IMR-90 (cell line): ENCODE measurements around the gene PRPS2. TPM values are rescaled to one million over a fixed set of nuclear protein-coding genes. Genes with fewer than 3 reads are reported as not detected.

Source experiments
- ATAC-seq: fragments of 200-7000 bp; cut with Tn5 transposase; 2 replicates; pipeline ENCODE4 v1.9.1; 2020; ENCODE audit warnings: low read depth, mild to moderate bottlenecking, moderate library complexity
- BruUV-seq: library from RNA; stranded (reverse); fragments of 400-500 nt; replicated peaks from 2 replicates; lab custom pipeline; 2021; lab: Mats Ljungman, UMichigan
- CTCF ChIA-PET: fragments of 300-600 bp; formaldehyde crosslinking; extraction: SDS; loops from one replicate; lab custom pipeline; 2021; ENCODE audit warnings: antibody characterized with exemption; lab: Yijun Ruan, JAX
- POLR2A ChIA-PET: fragments of 300-600 bp; sonication (Branson Sonifier 250); formaldehyde crosslinking; loops from one replicate; lab custom pipeline; 2022; ENCODE audit warnings: antibody characterized with exemption; ENCODE audit not compliant: unreplicated experiment; lab: Charles Lee
- DNase-seq: peaks from one replicate; pipeline ENCODE4 v3.0.0; 2013
- H2AFZ ChIP-seq: replicated peaks from 2 replicates; pipeline ENCODE3; 2013; ENCODE audit warnings: low read length, mild to moderate bottlenecking; ENCODE audit not compliant: poor library complexity
- H2AK5ac ChIP-seq: 2 replicates; pipeline ENCODE4 v1.6.1; 2013; ENCODE audit warnings: low read depth, low read length, inconsistent platforms
- H2AK9ac ChIP-seq: replicated peaks from 2 replicates; pipeline ENCODE3; 2013; ENCODE audit warnings: mild to moderate bottlenecking, low read depth, low read length, moderate library complexity; ENCODE audit not compliant: poor library complexity
- H2BK120ac ChIP-seq: 2 replicates; pipeline ENCODE4 v1.6.1; 2013; ENCODE audit warnings: low read depth, low read length, inconsistent platforms
- H2BK15ac ChIP-seq: 3 replicates; pipeline ENCODE4 v1.6.1; 2013; ENCODE audit warnings: low read depth, low read length, inconsistent platforms
- H2BK20ac ChIP-seq: 2 replicates; pipeline ENCODE4 v1.6.1; 2013; ENCODE audit warnings: low read depth, mild to moderate bottlenecking, inconsistent platforms, low read length, moderate library complexity
- H2BK5ac ChIP-seq: 2 replicates; pipeline ENCODE4 v1.6.1; 2013; ENCODE audit warnings: mild to moderate bottlenecking, low read depth, low read length, inconsistent platforms; ENCODE audit not compliant: poor library complexity, severe bottlenecking
- H3K14ac ChIP-seq: replicated peaks from 2 replicates; pipeline ENCODE4 v1.6.1; 2013; ENCODE audit warnings: low read depth, low read length, inconsistent platforms
- H3K18ac ChIP-seq: 2 replicates; pipeline ENCODE4 v1.6.1; 2013; ENCODE audit warnings: low read depth, low read length, control low read depth
- H3K23ac ChIP-seq: 2 replicates; pipeline ENCODE4 v1.6.1; 2013; ENCODE audit warnings: low read depth, low read length, inconsistent platforms
- H3K27ac ChIP-seq: 2 replicates; pipeline ENCODE4 v1.5.1; 2013; ENCODE audit warnings: mild to moderate bottlenecking, control low read depth, low read length; ENCODE audit not compliant: insufficient read depth
- H3K27me3 ChIP-seq: 2 replicates; pipeline ENCODE4 v1.6.1; 2013; ENCODE audit warnings: low read length; ENCODE audit not compliant: control insufficient read depth, insufficient read depth
- H3K36me3 ChIP-seq: 2 replicates; pipeline ENCODE4 v1.6.1; 2013; ENCODE audit warnings: low read length, mixed read lengths; ENCODE audit not compliant: control insufficient read depth, insufficient read depth
- H3K4ac ChIP-seq: 2 replicates; pipeline ENCODE4 v1.6.1; 2013; ENCODE audit warnings: low read depth, low read length, inconsistent platforms
- H3K4me1 ChIP-seq: 2 replicates; pipeline ENCODE4 v1.6.1; 2013; ENCODE audit warnings: low read length, mixed read lengths; ENCODE audit not compliant: control insufficient read depth, insufficient read depth
- H3K4me2 ChIP-seq: 2 replicates; pipeline ENCODE4 v1.6.1; 2013; ENCODE audit warnings: low read depth, mild to moderate bottlenecking, control low read depth, low read length, moderate library complexity
- H3K4me3 ChIP-seq: 2 replicates; pipeline ENCODE4 v1.5.1; 2013; ENCODE audit warnings: low read depth, mild to moderate bottlenecking, control low read depth, low read length, moderate library complexity; ENCODE audit not compliant: insufficient read depth
- H3K56ac ChIP-seq: 2 replicates; pipeline ENCODE4 v1.6.1; 2013; ENCODE audit warnings: low read length, inconsistent platforms; ENCODE audit not compliant: insufficient read depth; ENCODE audit errors: extremely low read depth
- H3K79me1 ChIP-seq, 2 experiments: 2 replicates each; pipeline ENCODE4 v1.6.1; 2013; ENCODE audit warnings: low read length in 2 of 2, inconsistent platforms in 1 of 2, low read depth in 1 of 2
- H3K9ac ChIP-seq: 2 replicates; pipeline ENCODE4 v1.6.1; 2013; ENCODE audit warnings: low read depth, low read length, control low read depth
- H3K9me1 ChIP-seq: 2 replicates; pipeline ENCODE4 v1.6.1; 2013; ENCODE audit warnings: low read length, inconsistent platforms; ENCODE audit not compliant: insufficient read depth
- H3K9me3 ChIP-seq: 2 replicates; pipeline ENCODE4 v1.6.1; 2013; ENCODE audit warnings: low read length; ENCODE audit not compliant: control insufficient read depth, insufficient read depth
- H4K20me1 ChIP-seq: 2 replicates; pipeline ENCODE4 v1.6.1; 2013; ENCODE audit warnings: low read length, inconsistent platforms; ENCODE audit not compliant: insufficient read depth
- H4K5ac ChIP-seq: 2 replicates; pipeline ENCODE4 v1.6.1; 2013; ENCODE audit warnings: mild to moderate bottlenecking, low read depth, low read length, control low read depth
- H4K8ac ChIP-seq, 2 experiments: 2 replicates each; pipeline ENCODE4 v1.6.1; 2013; ENCODE audit warnings: low read depth in 2 of 2, low read length in 2 of 2, control low read depth in 1 of 2, inconsistent platforms in 1 of 2
- H4K91ac ChIP-seq: 2 replicates; pipeline ENCODE4 v1.6.1; 2013; ENCODE audit warnings: low read depth, low read length, inconsistent platforms; ENCODE audit not compliant: insufficient read depth
- BHLHE40 ChIP-seq: fragments of 150-350 bp; IDR thresholded peaks from 2 replicates; pipeline ENCODE4 v1.6.1; 2016; ENCODE audit warnings: mild to moderate bottlenecking, low read depth, low read length
- CEBPB ChIP-seq: IDR thresholded peaks from 2 replicates; pipeline ENCODE4 v1.6.1; 2012; ENCODE audit warnings: low read depth, low read length, improper control_type of control experiment
- CTCF ChIP-seq: conservative IDR thresholded peaks from 2 replicates; pipeline ENCODE4 v1.5.1; 2012; ENCODE audit warnings: mild to moderate bottlenecking, low read depth, low read length, improper control_type of control experiment
- ELK1 ChIP-seq: fragments of 150-350 bp; IDR thresholded peaks from 2 replicates; pipeline ENCODE4 v1.6.1; 2016; ENCODE audit warnings: low read depth, mild to moderate bottlenecking, low read length, moderate library complexity, borderline replicate concordance
- FOS ChIP-seq: fragments of 150-350 bp; IDR thresholded peaks from 2 replicates; pipeline ENCODE4 v1.6.1; 2016; ENCODE audit warnings: low read depth, low read length
- MAFK ChIP-seq: IDR thresholded peaks from 2 replicates; pipeline ENCODE4 v1.6.1; 2012; ENCODE audit warnings: low read depth, low read length, improper control_type of control experiment
- MAZ ChIP-seq: IDR thresholded peaks from 2 replicates; pipeline ENCODE4 v1.6.1; 2012; ENCODE audit warnings: low read depth, mild to moderate bottlenecking, low read length, improper control_type of control experiment, moderate library complexity, borderline replicate concordance
- MXI1 ChIP-seq: IDR thresholded peaks from 2 replicates; pipeline ENCODE4 v1.6.1; 2012; ENCODE audit warnings: low read depth, mild to moderate bottlenecking, low read length, moderate library complexity, borderline replicate concordance
- NFE2L2 ChIP-seq: fragments of 150-350 bp; IDR thresholded peaks from 2 replicates; pipeline ENCODE4 v1.6.1; 2016; ENCODE audit warnings: low read depth, mild to moderate bottlenecking, low read length
- POLR2A ChIP-seq: IDR thresholded peaks from 2 replicates; pipeline ENCODE4 v1.6.1; 2012; ENCODE audit warnings: mild to moderate bottlenecking, low read depth, low read length
- RAD21 ChIP-seq: IDR thresholded peaks from 2 replicates; pipeline ENCODE4 v1.6.1; 2012; ENCODE audit warnings: low read length, improper control_type of control experiment
- RCOR1 ChIP-seq: IDR thresholded peaks from 2 replicates; pipeline ENCODE4 v1.6.1; 2012; ENCODE audit warnings: mild to moderate bottlenecking, low read length, improper control_type of control experiment; ENCODE audit not compliant: insufficient replicate concordance
- RFX5 ChIP-seq: IDR thresholded peaks from 2 replicates; pipeline ENCODE4 v1.8.0; 2012; ENCODE audit warnings: low read depth, mild to moderate bottlenecking, low read length, moderate library complexity
- SMC3 ChIP-seq: fragments of 150-350 bp; IDR thresholded peaks from 2 replicates; pipeline ENCODE4 v1.6.1; 2016; ENCODE audit warnings: low read depth, mild to moderate bottlenecking, antibody characterized with exemption, low read length, moderate library complexity
- USF2 ChIP-seq: fragments of 150-350 bp; IDR thresholded peaks from 2 replicates; pipeline ENCODE4 v1.6.1; 2017; ENCODE audit warnings: mild to moderate bottlenecking, antibody characterized with exemption, low read length, low read depth
- WGBS, 2 experiments: methylation state at CpG; one replicate each; pipeline versions ENCODE4 v1.1.5 to v1.1.7; 2013; ENCODE audit warnings: missing lambda C conversion rate in 2 of 2; ENCODE audit not compliant: insufficient read length in 1 of 2; ENCODE audit errors: extremely low coverage in 2 of 2; 5-methylcytosine and 5-hydroxymethylcytosine counted together
- dilution Hi-C: fragments of 300-500 bp; cut with HindIII; formaldehyde crosslinking; loops from one replicate; pipeline ENCODE4 v1.14.3; 2018; ENCODE audit warnings: low sequenced_read_pairs; ENCODE audit not compliant: unreplicated experiment
- in situ Hi-C: fragments of 300-500 bp; cut with MboI; formaldehyde crosslinking; loops from 3 replicates; pipeline ENCODE4 v1.14.3; 2019; ENCODE audit warnings: low sequenced_read_pairs, inconsistent platforms, mixed read lengths
- intact Hi-C: fragments of 100-400 bp; cut with micrococcal nuclease; formaldehyde crosslinking; loops from 2 replicates; pipeline ENCODE4 v1.10.0; 2022
- polyA plus RNA-seq, 3 experiments: library from polyadenylated mRNA; depleted of rRNA; stranded (reverse); fragments of >200 nt; gene quantifications; 2 replicates each; pipeline ENCODE4 v1.2.3, GENCODE V29; 2012; ENCODE audit warnings: low replicate concordance in 1 of 3
- total RNA-seq: library from RNA; depleted of rRNA; stranded (reverse); fragments of >200 nt; gene quantifications from 2 replicates; pipeline ENCODE4 v1.2.3, GENCODE V29; 2012

PRPS2 gene
- total and polyA plus RNA-seq, 2 of the 4 experiments (the other 2 are of a cell fraction) = 20.4 to 48.0 TPM

- dilution Hi-C loops = no loop called here
- BruUV-seq = no TSS peak
Observed at GRCh38 chrX:12768491-12768890, 22.7 kb upstream of the PRPS2 start.

More at GRCh38 chrX:12768491-12768890, 22.7 kb upstream of the PRPS2 start:
- Histone ChIP-seq H3K4ac (no peak overlapping the region), H4K8ac (no peak overlapping the region), H2BK15ac (no peak overlapping the region), H3K4me2 (no peak overlapping the region), H3K4me1 (no peaks in the 10 kb centered on the region), H3K4me3 (no peak overlapping the region), H2AK9ac (no peak overlapping the region), H3K9ac (no peak overlapping the region), H3K79me1 (no peaks in the 10 kb centered on the region), H3K36me3 (no peaks in the 10 kb centered on the region), H2BK5ac (no peak overlapping the region), H3K9me1 (no peaks in the 10 kb centered on the region), H3K23ac (no peak overlapping the region), H3K9me3 (no peaks in the 10 kb centered on the region), H2AFZ (no peak overlapping the region), H2AK5ac (no peak overlapping the region), H4K5ac (no peak overlapping the region), H2BK120ac (no peak overlapping the region), H3K56ac (no peak overlapping the region), H2BK20ac (no peak overlapping the region), H3K27ac (no peak overlapping the region), H4K20me1 (no peaks in the 10 kb centered on the region), H3K18ac (no peak overlapping the region), H4K91ac (no peak overlapping the region), H3K14ac (no peak overlapping the region), H3K27me3 (peaks cover 2% of the 10 kb centered on the region; the same call in 1 of the 2 replicates)
- in situ Hi-C loops = no loop called here
- no peak for ATAC-seq
- DNase-seq = no peak
- CTCF ChIA-PET = no interaction called here
- TF ChIP-seq CTCF = no peak
- no peak for TF ChIP-seq NFE2L2
- TF ChIP-seq FOS = no peak
- no peak for TF ChIP-seq ELK1
- TF ChIP-seq MXI1 = no peak
- TF ChIP-seq MAFK = no peak
- no peak for TF ChIP-seq BHLHE40
- no peak for TF ChIP-seq RAD21
- TF ChIP-seq CEBPB = no peak
- TF ChIP-seq RFX5 = no peak
- no peak for TF ChIP-seq USF2
- no peak for TF ChIP-seq SMC3
- no peak for TF ChIP-seq MAZ
- TF ChIP-seq POLR2A = no peak
- no peak for TF ChIP-seq RCOR1
- POLR2A ChIA-PET = no interaction called here
- intact Hi-C loops = no loop called here
- WGBS, 2 experiments = no CpG with 5 or more reads among the region's 4 CpGs
